ENCODE measurements around the gene ZAP70.

- TF ChIP-seq CTCF (IDR thresholded peaks at IDR 0.05) (no peak), POLR2A (IDR thresholded peaks at IDR 0.05) (no peak), POLR2AphosphoS5 (IDR thresholded peaks at IDR 0.05) (no peak)
Observed at GRCh38 chr2:97745474-97746174, 32.2 kb downstream of the ZAP70 start.

Measured in gastroesophageal sphincter (tissue), 3 donors.